Testis (tissue), 2 donors: Measurements from ENCODE around the gene DLGAP4.

ENCODE experiments used
- CTCF ChIP-seq, 3 experiments: fragments of 450-650 bp in 2 of 3; fragments of 200-600 bp in 1 of 3; sonication (generic) in 1 of 3; IDR thresholded peaks; one replicate each; pipeline ENCODE4 v1.5.1; 2016 to 2019; ENCODE audit warnings: antibody characterized with exemption in 3 of 3, mild to moderate bottlenecking in 2 of 3, moderate library complexity in 1 of 3
- POLR2A ChIP-seq: fragments of 450-650 bp; IDR thresholded peaks from one replicate; pipeline ENCODE4 v1.6.1; 2017; ENCODE audit warnings: antibody characterized with exemption, mild to moderate bottlenecking, moderate library complexity

GRCh38 chr20:36372666-36373065 lies 66.5 kb downstream of the DLGAP4 start:
- TF ChIP-seq CTCF (IDR thresholded peaks at IDR 0.05) = no peak
- TF ChIP-seq POLR2A = no peak
